ENCODE measurements around the gene TTLL13. TPM values are rescaled to one million over a fixed set of nuclear protein-coding genes. Genes with fewer than 3 reads are reported as not detected.

Gene TTLL13, protein sequence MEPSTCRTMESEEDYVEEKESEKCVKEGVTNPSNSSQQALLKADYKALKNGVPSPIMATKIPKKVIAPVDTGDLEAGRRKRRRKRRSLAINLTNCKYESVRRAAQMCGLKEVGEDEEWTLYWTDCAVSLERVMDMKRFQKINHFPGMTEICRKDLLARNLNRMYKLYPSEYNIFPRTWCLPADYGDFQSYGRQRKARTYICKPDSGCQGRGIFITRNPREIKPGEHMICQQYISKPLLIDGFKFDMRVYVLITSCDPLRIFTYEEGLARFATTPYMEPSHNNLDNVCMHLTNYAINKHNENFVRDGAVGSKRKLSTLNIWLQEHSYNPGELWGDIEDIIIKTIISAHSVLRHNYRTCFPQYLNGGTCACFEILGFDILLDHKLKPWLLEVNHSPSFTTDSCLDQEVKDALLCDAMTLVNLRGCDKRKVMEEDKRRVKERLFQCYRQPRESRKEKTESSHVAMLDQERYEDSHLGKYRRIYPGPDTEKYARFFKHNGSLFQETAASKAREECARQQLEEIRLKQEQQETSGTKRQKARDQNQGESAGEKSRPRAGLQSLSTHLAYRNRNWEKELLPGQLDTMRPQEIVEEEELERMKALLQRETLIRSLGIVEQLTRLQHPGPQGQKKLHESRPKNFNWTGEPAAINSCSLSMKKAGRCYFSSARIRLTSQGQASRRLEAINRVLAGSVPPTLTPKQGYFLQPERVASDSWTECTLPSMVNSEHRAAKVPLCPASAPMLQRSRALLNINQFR
- under 1 TPM in 3 of 4 donors, not detected in 1; 0.10 to 0.19 (median 0.15) TPM for polyA plus RNA-seq (ENCODE audit: insufficient read length in 4 of 4)

DNA sequence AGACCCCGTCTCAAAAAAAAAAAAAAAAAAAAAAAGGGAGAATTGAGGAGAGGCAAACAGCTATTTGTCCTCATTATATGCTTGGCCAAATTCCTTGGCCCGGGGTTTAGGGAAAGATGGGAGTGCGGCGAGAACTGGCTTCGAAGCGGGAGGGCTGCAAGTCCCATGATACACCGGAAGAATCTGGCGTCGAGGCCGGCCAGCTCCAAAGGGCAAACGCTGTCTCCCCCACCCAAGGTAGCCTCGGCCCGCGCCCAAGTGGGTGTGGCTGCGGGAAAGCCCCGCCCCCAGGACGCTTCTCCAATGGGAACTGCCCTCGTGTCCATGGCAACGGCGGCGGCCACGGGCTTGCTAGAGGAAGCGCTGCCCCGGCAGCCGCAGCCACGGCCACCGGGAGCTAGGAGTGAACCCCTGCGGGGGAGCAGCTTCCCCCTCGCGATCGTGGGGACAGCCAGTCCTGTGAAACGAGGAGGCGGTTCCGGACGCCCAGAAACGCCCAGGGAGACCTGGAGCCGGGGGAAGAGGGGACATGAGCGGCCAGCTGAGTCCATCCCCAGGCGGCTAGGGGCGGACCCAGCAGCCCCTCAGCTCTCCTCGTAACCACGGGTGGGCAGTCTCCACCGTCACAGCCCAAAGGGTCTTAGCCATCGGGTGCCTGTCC is at the start of gene TTLL13:
Gene TTLL13, plus strand, starts transcription at position 354 of the 661 bp plus-strand sequence. CDS start 1,075 bp downstream, outside the sequence.
- DNase-seq (ENCODE audit: low read depth in 4 of 4, low spot score in 3 of 4), result peak in 3 of 4 donors; percentile 80 to 86 (median 86)

DNA sequence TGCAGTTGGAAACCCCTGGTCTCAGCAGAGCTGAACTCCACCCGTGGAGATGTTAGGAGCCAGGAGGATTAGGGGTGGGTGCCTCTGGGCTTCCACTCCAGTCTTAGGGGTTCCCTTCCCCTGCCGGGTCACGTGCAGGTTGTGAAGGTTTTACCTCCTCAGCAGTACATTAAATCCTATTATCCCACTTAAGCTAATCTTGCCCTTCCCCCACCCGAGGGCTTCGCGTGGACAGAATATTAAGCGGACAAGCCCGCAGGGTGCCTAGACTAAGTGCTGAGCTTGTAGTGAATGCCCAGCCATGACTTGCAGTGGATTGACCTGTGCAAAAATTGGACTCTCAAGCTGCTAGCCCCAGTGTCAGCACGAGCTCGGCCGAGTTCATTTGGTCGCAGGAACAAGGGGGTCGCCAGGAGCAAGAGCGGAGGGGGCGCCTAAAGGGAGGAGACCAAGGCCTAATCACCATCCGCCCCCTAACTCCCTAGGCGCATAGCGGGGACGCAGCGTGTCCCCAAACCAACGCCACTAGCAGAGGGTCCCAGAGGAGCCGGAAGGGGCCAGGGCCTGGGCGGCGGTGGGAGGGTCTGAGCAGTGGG is 48.7 kb upstream of the TTLL13 start:
- DNase-seq (ENCODE audit: low read depth in 4 of 4, low spot score in 3 of 4), result no peak

DNA sequence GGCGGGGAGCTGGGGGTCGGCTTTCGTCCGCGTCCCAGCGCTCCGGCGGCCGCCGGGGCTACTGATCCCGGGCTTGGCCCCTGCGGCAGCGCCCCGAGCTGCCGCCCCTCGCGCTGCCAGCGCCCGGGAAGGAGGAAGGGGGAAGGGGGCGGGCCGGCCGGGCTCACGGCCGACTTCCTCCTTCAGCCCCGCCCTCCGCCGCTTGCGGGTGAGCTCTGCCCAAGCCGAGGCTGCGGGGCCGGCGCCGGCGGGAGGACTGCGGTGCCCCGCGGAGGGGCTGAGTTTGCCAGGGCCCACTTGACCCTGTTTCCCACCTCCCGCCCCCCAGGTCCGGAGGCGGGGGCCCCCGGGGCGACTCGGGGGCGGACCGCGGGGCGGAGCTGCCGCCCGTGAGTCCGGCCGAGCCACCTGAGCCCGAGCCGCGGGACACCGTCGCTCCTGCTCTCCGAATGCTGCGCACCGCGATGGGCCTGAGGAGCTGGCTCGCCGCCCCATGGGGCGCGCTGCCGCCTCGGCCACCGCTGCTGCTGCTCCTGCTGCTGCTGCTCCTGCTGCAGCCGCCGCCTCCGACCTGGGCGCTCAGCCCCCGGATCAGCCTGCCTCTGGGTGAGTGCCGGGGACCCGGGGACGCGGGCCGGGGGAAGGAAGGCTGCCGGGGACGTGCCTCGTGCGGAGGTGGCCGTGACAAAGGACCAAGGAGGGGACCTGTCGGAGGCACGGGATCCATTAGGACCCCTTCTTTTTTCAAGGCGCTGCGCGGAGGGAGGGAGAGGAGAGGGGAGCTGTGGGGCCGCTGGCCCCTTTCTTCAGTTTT is 48.0 kb upstream of the TTLL13 start, which contains the start of gene SEMA4B:
Gene SEMA4B, plus strand, starts transcription at position 201 of the 814 bp plus-strand sequence. Its CDS starts 249 bp downstream, at position 450.
- peak in 1 of 4 donors; percentile 58 for DNase-seq (ENCODE audit: low read depth in 4 of 4, low spot score in 3 of 4)

GRCh38 chr15:90201944-90202375 is 47.4 kb upstream of the TTLL13 start:
- no peak for DNase-seq (ENCODE audit: low read depth in 4 of 4, low spot score in 3 of 4)

DNA sequence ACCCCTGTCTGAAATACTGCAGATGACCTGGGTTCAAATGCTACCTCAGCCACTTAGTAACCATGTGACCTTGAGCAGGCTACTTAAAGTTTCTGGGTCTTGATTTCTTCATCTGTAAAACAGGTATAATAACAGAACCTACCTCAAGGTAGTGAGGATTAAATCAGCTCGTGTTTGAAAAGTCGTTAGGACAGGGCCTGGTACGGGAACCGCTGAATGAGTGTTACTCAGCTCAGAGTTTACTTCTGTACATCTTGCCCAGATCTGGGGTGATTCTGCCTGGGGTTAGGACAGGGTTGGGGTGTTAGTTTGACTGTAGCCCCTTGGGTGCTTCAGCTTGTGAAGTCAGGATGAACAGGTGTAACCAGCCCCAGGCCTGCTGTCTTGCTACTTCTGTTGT is 46.4 kb upstream of the TTLL13 start:
- no peak for DNase-seq (ENCODE audit: low read depth in 4 of 4, low spot score in 3 of 4)

GRCh38 chr15:90203473-90203872 is 45.9 kb upstream of the TTLL13 start:
- no peak for DNase-seq (ENCODE audit: low read depth in 4 of 4, low spot score in 3 of 4)

DNA sequence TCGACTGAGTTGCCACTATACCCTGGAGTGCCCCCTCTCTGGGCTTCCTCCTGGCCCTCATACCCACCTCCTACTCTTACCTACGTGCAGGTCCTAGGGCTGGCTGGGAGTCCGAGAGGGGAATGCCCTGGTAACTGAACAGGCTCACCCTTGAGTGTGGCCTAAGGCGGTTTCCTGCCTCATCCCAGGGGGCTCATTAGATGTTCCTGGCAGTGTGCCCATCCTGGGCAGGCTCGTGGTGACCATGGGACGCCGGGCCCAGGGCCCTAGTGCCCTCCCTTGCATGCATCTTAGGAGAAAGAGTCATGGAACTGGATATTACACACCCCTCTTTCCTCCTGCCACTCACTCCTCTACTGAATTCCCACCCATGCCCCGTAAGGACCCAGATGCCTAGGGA is 45.4 kb upstream of the TTLL13 start:
- DNase-seq (ENCODE audit: low read depth in 4 of 4, low spot score in 3 of 4), result no peak

- no peak for DNase-seq (ENCODE audit: low read depth in 4 of 4, low spot score in 3 of 4)
Measured at GRCh38 chr15:90205050-90205848, 44.1 kb upstream of the TTLL13 start.

GRCh38 chr15:90205886-90206285 is 43.5 kb upstream of the TTLL13 start:
- DNase-seq (ENCODE audit: low read depth in 4 of 4, low spot score in 3 of 4), result no peak

DNA sequence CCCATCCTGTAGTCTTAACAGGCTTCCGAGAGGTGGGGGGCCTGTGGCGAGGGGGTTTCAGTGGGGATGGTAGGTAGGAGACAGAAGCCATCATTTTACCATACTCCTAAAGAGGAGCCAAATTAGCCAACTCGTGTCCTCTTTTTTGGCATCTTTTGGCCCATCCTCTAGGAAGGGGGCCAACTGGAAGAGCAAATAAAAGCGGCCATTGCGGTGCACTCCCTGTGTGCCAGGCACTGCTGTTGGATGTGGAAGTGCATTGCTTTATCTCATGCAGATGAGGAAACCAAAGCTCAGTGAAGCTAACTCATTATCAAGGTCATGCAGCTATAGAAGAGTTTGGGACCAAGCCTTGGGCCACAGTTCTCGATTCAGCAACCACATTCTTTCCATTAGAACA is 42.1 kb upstream of the TTLL13 start:
- DNase-seq (ENCODE audit: low read depth in 4 of 4, low spot score in 3 of 4), result no peak

GRCh38 chr15:90208356-90208755 is 41.0 kb upstream of the TTLL13 start:
- DNase-seq (ENCODE audit: low read depth in 4 of 4, low spot score in 3 of 4), result no peak

DNA sequence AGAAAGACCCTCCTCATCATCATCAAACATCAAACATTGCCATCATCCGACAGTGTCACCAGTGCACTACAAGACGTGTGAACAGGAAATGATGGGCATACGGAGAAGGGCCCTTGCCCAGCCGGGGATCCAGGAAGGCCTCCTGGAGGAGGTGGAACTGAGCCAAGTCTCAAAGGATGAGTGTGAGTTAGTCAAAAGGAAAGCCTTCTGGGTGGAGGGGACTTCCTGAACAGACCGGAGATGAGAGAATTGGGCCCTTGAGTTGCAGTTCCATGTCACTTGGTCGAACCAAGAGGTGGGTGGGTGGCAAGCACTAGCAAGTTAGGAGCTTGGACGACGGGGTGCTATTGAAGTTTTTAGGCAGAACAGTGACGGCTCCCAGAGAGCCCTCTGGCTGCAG is 39.8 kb upstream of the TTLL13 start:
- DNase-seq (ENCODE audit: low read depth in 4 of 4, low spot score in 3 of 4), result no peak

GRCh38 chr15:90210593-90210992 is 38.8 kb upstream of the TTLL13 start:
- no peak for DNase-seq (ENCODE audit: low read depth in 4 of 4, low spot score in 3 of 4)

DNA sequence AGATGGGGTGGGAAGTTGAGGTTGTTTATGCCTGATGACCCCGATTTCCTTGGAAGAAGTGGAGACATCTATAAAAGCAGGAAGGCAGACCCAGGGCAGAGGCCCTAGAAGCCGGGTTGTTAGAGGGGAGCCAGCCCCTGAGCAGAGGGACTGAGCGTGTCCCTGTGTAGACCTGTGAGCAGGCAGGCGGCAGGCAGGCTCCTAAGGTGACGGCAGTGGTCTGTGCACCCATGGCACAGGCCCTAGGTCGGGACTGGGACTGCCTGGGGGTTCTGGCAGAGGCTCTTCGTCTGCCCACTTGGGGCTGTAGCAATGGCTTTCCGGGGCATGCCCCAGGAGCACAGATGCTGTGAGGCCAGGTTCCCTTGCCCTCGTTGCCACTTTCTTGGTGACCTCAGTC is 38.3 kb upstream of the TTLL13 start:
- DNase-seq (ENCODE audit: low read depth in 4 of 4, low spot score in 3 of 4), result no peak

- DNase-seq (ENCODE audit: low read depth in 4 of 4, low spot score in 3 of 4), result no peak
Measured at GRCh38 chr15:90211440-90212143, 37.8 kb upstream of the TTLL13 start.

DNA sequence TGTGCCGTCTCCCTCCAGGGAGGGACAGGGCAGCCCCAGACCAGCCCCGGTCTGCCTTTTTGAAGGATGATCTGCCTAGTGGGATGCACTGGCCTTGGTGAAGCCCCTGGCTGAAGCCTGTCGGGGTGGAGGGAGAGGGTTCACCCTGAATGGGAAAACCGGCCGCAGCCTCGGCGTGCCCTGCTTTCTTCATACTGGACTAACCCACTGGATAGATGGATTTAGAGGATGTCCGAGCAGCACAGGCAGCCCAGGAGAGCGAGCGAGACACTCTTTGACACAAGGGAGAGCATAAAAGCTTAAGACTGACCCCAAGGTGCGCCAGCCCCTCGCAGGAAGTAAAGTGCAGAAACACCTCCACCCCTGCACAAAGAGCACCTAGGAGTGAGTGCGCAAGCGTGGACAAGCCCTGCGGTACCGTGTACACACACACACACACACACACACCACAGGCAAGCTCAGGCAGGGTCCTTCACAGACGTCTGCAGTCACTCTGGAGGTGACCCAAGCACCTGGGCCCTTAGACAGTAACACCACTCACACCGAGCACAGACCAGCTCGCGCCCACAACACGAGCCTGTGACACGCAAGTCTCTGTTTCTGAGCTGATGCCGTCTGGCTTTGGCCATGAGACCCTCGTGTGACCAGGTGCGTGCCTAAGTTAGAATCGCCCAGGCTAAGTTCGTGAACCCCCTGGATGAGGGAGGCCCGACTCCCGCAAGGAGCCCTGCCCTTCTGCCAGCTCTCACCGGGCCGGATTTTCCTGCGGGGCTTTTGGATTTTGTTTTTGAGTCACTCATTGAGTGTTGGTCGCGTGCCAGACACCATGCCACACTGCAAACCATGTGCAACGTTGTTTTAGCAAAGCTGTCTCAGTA is 36.9 kb upstream of the TTLL13 start:
- no peak for DNase-seq (ENCODE audit: low read depth in 4 of 4, low spot score in 3 of 4)

GRCh38 chr15:90213122-90213817 is 36.1 kb upstream of the TTLL13 start:
- DNase-seq (ENCODE audit: low read depth in 4 of 4, low spot score in 3 of 4), result no peak

Measured in right renal pelvis (tissue), 4 donors.